Body of pancreas (tissue), 4 donors: ENCODE measurements around the gene FBN1. TPM values are rescaled to one million over a fixed set of nuclear protein-coding genes. Genes with fewer than 3 reads are reported as not detected.

Experiments
- ATAC-seq: fragments of 150-250 bp; one replicate; pipeline ENCODE4 v1.9.1; 2016
- DNase-seq, 4 donors: peaks; one replicate each; pipeline ENCODE4 v3.0.0-alpha.2; 2019
- H3K27ac ChIP-seq, 4 donors: fragments of 200-600 bp; sonication (generic); 1 replicate in 3 of 4; 2 replicates in 1 of 4; pipeline versions ENCODE4 v1.5.1 to v1.6.1; 2016 to 2019; ENCODE audit warnings: mild to moderate bottlenecking in 1 of 4, mixed read lengths in 1 of 4, moderate library complexity in 1 of 4
- H3K27me3 ChIP-seq, 2 donors: fragments of 200-600 bp; sonication (generic); one replicate each; pipeline ENCODE4 v1.6.0; 2016; ENCODE audit warnings: mild to moderate bottlenecking in 1 of 2
- H3K36me3 ChIP-seq, 2 donors: fragments of 200-600 bp; sonication (generic); replicated peaks in 1 of 2; 2 replicates each; pipeline ENCODE4 v1.5.1; 2016; ENCODE audit warnings: low read depth in 2 of 2; ENCODE audit not compliant: insufficient read depth in 1 of 2
- H3K4me1 ChIP-seq: fragments of 200-600 bp; sonication (generic); one replicate; pipeline ENCODE4 v1.6.0; 2016
- H3K4me3 ChIP-seq, 2 donors: fragments of 200-600 bp; sonication (generic); 1 replicate in 1 of 2; 2 replicates in 1 of 2; pipeline ENCODE4 v1.5.1; 2016 to 2019
- H3K9me3 ChIP-seq, 3 donors: fragments of 200-600 bp; sonication (generic); 1 replicate in 2 of 3; 2 replicates in 1 of 3; pipeline ENCODE4 v1.5.1; 2016
- POLR2A ChIP-seq, 3 donors: fragments of 450-650 bp; IDR thresholded peaks; one replicate each; pipeline ENCODE4 v1.6.1; 2016; ENCODE audit warnings: antibody characterized with exemption in 3 of 3, mild to moderate bottlenecking in 2 of 3
- whole genome bisulfite sequencing, 2 donors: methylation state at CpG; one replicate each; pipeline ENCODE4 v1.1.5; 2017; 5-methylcytosine and 5-hydroxymethylcytosine counted together
- intact Hi-C: fragments of 100-400 bp; cut with DNase I; formaldehyde crosslinking; loops from one replicate; pipeline ENCODE4 v1.15.1; 2023
- total RNA-seq, 2 donors: library from RNA; depleted of rRNA; stranded (reverse); fragments of >200 nt; gene quantifications; one replicate each; pipeline ENCODE4 v1.1.0, GENCODE V29; 2016
- TF ChIP-seq, protein P1 (sequence below), 7 experiments: fragments of 450-650 bp in 4 of 7; fragments of 200-600 bp in 3 of 7; sonication (generic) in 3 of 7; IDR thresholded peaks; one replicate each; pipeline ENCODE4 v1.5.1; 2016 to 2019; ENCODE audit warnings: antibody characterized with exemption in 7 of 7

The FBN1 gene
- total RNA-seq, 2 donors from 2014 or later, result 12.7 to 51.1 TPM

- Histone ChIP-seq H3K4me3 (no peak overlapping the region), H3K36me3 (no peaks in the 10 kb centered on the region), H3K9me3 (no peaks in the 10 kb centered on the region), H3K27ac (no peak overlapping the region), H3K4me1 (no peaks in the 10 kb centered on the region), H3K27me3 (no peaks in the 10 kb centered on the region)
- WGBS, 2 donors, result 63 to 67% methylated on average over 10 of the region's 10 CpGs
- no peak for ATAC-seq
- TF ChIP-seq, protein P1, sequence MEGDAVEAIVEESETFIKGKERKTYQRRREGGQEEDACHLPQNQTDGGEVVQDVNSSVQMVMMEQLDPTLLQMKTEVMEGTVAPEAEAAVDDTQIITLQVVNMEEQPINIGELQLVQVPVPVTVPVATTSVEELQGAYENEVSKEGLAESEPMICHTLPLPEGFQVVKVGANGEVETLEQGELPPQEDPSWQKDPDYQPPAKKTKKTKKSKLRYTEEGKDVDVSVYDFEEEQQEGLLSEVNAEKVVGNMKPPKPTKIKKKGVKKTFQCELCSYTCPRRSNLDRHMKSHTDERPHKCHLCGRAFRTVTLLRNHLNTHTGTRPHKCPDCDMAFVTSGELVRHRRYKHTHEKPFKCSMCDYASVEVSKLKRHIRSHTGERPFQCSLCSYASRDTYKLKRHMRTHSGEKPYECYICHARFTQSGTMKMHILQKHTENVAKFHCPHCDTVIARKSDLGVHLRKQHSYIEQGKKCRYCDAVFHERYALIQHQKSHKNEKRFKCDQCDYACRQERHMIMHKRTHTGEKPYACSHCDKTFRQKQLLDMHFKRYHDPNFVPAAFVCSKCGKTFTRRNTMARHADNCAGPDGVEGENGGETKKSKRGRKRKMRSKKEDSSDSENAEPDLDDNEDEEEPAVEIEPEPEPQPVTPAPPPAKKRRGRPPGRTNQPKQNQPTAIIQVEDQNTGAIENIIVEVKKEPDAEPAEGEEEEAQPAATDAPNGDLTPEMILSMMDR (IDR thresholded peaks at IDR 0.05), result no peak
- no peak for TF ChIP-seq POLR2A (IDR thresholded peaks at IDR 0.05)
- DNase-seq, result no peak
- intact Hi-C loops, result no loop called here
Measured at GRCh38 chr15:48541341-48542278, 103.9 kb downstream of the FBN1 start.

DNA sequence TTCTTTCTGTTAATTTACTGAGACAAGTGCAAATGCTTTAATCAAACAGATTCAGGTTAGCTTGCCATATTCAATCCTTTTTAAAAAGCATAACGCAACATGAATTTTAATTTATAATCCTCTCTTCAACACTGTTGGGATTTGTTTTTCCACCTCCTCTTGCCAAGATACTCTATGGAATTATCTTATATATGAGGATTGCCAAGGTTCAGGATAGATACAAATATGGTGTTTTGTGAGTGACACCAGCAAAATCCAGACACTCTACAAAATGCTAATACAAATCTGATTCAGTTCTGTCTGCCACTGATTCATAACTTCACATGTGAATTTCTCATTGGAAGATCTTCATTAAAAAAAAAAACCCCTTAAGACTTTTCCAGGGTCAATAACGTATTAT is 104.8 kb downstream of the FBN1 start:
- H3K36me3 ChIP-seq, result no peaks in the 10 kb centered on the region
- no peak overlapping the region for H3K27ac ChIP-seq
- 68 to 78% methylated on average over 2 of the region's 2 CpGs for WGBS, 2 donors
- H3K4me3 ChIP-seq, result no peak overlapping the region
- no peaks in the 10 kb centered on the region for H3K9me3 ChIP-seq
- no peaks in the 10 kb centered on the region for H3K27me3 ChIP-seq
- ATAC-seq (no peak), DNase-seq (no peak)
- intact Hi-C loops, result no loop called here
- no peaks in the 10 kb centered on the region for H3K4me1 ChIP-seq
- TF ChIP-seq POLR2A (IDR thresholded peaks at IDR 0.05), result no peak
- TF ChIP-seq, protein P1 (IDR thresholded peaks at IDR 0.05), result no peak

DNA sequence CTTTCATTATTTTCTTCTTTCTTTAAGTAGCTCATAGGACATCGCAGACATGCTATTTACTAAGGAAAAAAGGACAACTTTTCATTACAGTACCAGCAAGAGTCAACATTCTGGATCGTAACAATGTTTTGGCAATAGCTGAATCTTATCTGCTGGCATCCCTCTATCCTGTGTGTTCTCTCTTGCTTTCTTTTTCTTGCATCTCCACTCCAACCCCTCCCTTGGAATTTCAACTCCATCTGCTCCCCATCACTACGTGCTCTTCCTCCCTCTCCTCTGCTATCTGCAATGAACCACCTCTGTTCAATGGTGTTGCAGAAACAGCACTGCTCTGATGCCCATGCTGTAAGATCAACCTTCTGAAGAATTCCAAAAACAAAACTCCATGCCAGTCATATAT is 106.6 kb downstream of the FBN1 start:
- H3K27ac ChIP-seq, result no peak overlapping the region
- no peaks in the 10 kb centered on the region for H3K9me3 ChIP-seq
- 68 to 75% methylated on average over 3 of the region's 3 CpGs for WGBS, 2 donors
- no peak for TF ChIP-seq POLR2A (IDR thresholded peaks at IDR 0.05)
- TF ChIP-seq, protein P1 (IDR thresholded peaks at IDR 0.05), result no peak
- DNase-seq, result no peak
- H3K27me3 ChIP-seq, result no peaks in the 10 kb centered on the region
- intact Hi-C loops, result no loop called here
- H3K4me3 ChIP-seq, result no peak overlapping the region
- H3K4me1 ChIP-seq, result no peaks in the 10 kb centered on the region
- ATAC-seq, result no peak
- H3K36me3 ChIP-seq, result no peaks in the 10 kb centered on the region

- intact Hi-C loops, result no loop called here
- ATAC-seq (no peak), DNase-seq (no peak)
- no peaks in the 10 kb centered on the region for H3K27me3 ChIP-seq
- H3K27ac ChIP-seq, result no peak overlapping the region
- 68 to 70% methylated on average over 16 of the region's 16 CpGs for WGBS, 2 donors
- H3K36me3 ChIP-seq, result no peaks in the 10 kb centered on the region
- no peaks in the 10 kb centered on the region for H3K4me1 ChIP-seq
- H3K4me3 ChIP-seq, result no peak overlapping the region
- H3K9me3 ChIP-seq, result no peaks in the 10 kb centered on the region
- TF ChIP-seq POLR2A (IDR thresholded peaks at IDR 0.05), result no peak
- TF ChIP-seq, protein P1 (IDR thresholded peaks at IDR 0.05), result no peak
Measured at GRCh38 chr15:48537271-48538113, 108.0 kb downstream of the FBN1 start.
